Psoas muscle (tissue), 8 donors: ENCODE measurements around the gene FTCD. TPM values are rescaled to one million over a fixed set of nuclear protein-coding genes. Genes with fewer than 3 reads are reported as not detected.

ENCODE experiments used
- ATAC-seq, 4 donors: fragments of 200-7000 bp; cut with Tn5 transposase; one replicate each; pipeline ENCODE4 v1.9.1; 2020; ENCODE audit warnings: moderate library complexity in 3 of 4, mild to moderate bottlenecking in 2 of 4
- DNase-seq, 2 donors: peaks; one replicate each; pipeline ENCODE4 v3.0.0-alpha.2; 2020
- H3K27ac ChIP-seq: fragments of 200-600 bp; one replicate; pipeline ENCODE4 v1.8.0; 2022
- H3K27me3 ChIP-seq, 3 donors: fragments of 200-600 bp in 1 of 3; one replicate each; pipeline versions ENCODE4 v1.6.1 to v1.8.0; 2013 to 2022; ENCODE audit warnings: low read length in 2 of 3, mild to moderate bottlenecking in 2 of 3, moderate library complexity in 1 of 3; ENCODE audit not compliant: insufficient read depth in 3 of 3
- H3K36me3 ChIP-seq, 2 donors: fragments of 200-600 bp in 1 of 2; one replicate each; pipeline versions ENCODE4 v1.6.1 to v1.8.0; 2013 to 2022; ENCODE audit warnings: low read depth in 1 of 2, mild to moderate bottlenecking in 1 of 2, moderate library complexity in 1 of 2; ENCODE audit not compliant: insufficient read depth in 1 of 2
- H3K4me1 ChIP-seq: fragments of 200-600 bp; one replicate; pipeline ENCODE4 v1.8.0; 2022
- H3K4me3 ChIP-seq: fragments of 200-600 bp; one replicate; pipeline ENCODE4 v1.8.0; 2022; ENCODE audit warnings: mild to moderate bottlenecking
- H3K9me3 ChIP-seq: fragments of 200-600 bp; one replicate; pipeline ENCODE4 v1.8.0; 2022
- WGBS, 3 donors: extraction: QIAGEN DNeasy Blood & Tissue Kit; methylation state at CpG; one replicate each; pipeline versions ENCODE4 v1.1.6 to v1.1.7; 2013; 5-methylcytosine and 5-hydroxymethylcytosine counted together
- intact Hi-C, 2 donors: fragments of 100-400 bp; cut with DNase I; formaldehyde crosslinking; loops; one replicate each; pipeline versions ENCODE4 v1.11.0 to v1.14.2; 2022
- polyA plus RNA-seq, 3 donors: library from polyadenylated mRNA; stranded (reverse); fragments of 200-250 nt; gene quantifications; one replicate each; pipeline ENCODE4 v1.2.3, GENCODE V29; 2013
- total RNA-seq, 4 donors: library from RNA; stranded (reverse); fragmentation: NEBNext Ultra II Directional in 2 of 4; extraction: Animal tissue kit (Norgen Biotek cat#: 25700) in 2 of 4; gene quantifications; one replicate each; pipeline versions ENCODE4 v1.2.1 to v1.2.4, GENCODE V29; 2021 to 2023
- TF ChIP-seq, protein P1 (sequence below): fragments of 200-600 bp; IDR thresholded peaks from one replicate; pipeline ENCODE4 v1.8.0; 2022; ENCODE audit warnings: antibody characterized with exemption
- donor health status: healthy with polysubstance abuse.
- donor health status: DM: no; HTN: no; CAD: no; lungs with moderate emphysema.
- donor health status: Bipolar disorder and iron deficiency.
- donor health status: healthy.
- donor health status: DM: yes; HTN: yes; CAD: no.
- donor health status: DM: no; HTN: no; CAD: no.
- donor health status: DM: no; HTN: no; CAD: no.
- donor health status: DM: yes; HTN: yes; CAD: no.

The FTCD gene
- total and polyA plus RNA-seq, 7 donors, result 0.03 to 2.0 (median 0.13) TPM; not detected in 3

DNA sequence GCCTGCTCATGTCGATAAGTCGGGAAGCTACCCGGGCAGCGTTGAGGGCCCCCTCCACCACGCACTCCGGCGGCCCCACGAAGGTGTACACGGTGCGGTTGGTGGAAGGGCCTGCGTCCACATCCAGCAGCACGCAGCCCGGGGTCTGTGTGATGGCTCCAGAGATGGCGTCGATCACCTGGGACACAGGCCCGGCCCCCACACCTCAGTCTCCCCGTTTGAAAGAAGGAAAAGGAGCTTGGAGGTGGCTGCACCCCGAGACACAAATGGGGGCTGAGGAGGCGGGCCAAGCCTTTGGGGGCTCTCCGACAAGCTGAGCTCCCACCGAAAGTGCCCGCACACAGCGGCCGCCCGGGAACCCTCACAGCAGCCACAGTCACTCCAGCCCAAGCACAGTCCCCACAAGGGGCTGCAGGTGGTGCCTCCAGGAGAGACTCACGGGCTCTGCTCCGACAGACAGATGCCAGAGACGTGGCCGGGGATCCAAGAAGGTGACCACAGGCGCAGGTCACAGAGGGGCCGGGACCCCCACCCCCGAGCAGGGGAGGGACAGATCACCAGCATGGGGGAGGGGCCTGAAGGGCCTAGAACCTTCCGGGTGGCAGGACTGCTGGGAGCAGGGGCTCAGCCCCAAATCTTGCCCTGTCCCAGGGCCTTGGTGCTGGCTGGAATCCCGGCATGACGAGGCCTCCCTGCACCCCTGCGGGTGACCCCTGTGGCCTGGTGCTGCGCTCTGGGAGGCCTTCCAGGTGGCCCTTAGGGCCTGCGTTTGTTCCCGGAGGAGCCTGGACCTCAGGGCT is 1.0 kb downstream of the FTCD start:
- no peak overlapping the region for H3K4me3 ChIP-seq

GRCh38 chr21:46153247-46154154 is 1.9 kb downstream of the FTCD start:
- TF ChIP-seq, protein P1, sequence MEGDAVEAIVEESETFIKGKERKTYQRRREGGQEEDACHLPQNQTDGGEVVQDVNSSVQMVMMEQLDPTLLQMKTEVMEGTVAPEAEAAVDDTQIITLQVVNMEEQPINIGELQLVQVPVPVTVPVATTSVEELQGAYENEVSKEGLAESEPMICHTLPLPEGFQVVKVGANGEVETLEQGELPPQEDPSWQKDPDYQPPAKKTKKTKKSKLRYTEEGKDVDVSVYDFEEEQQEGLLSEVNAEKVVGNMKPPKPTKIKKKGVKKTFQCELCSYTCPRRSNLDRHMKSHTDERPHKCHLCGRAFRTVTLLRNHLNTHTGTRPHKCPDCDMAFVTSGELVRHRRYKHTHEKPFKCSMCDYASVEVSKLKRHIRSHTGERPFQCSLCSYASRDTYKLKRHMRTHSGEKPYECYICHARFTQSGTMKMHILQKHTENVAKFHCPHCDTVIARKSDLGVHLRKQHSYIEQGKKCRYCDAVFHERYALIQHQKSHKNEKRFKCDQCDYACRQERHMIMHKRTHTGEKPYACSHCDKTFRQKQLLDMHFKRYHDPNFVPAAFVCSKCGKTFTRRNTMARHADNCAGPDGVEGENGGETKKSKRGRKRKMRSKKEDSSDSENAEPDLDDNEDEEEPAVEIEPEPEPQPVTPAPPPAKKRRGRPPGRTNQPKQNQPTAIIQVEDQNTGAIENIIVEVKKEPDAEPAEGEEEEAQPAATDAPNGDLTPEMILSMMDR, result peak; percentile 44
- Histone ChIP-seq H3K36me3 (no peaks in the 10 kb centered on the region), H3K27ac (no peak overlapping the region), H3K4me3 (peak overlapping the region; percentile 38), H3K27me3 (peaks cover 0 to 3% (median 0%) of the 10 kb centered on the region in 3 donors), H3K4me1 (no peaks in the 10 kb centered on the region), H3K9me3 (no peaks in the 10 kb centered on the region)
- DNase-seq, result peak; percentile 63 to 69
- intact Hi-C loops, result no loop called here
- peak; percentile 63 to 87 (median 76) for ATAC-seq
- 25 to 39% (median 35%) methylated on average over 30 to 33 of the region's 33 CpGs for WGBS, 3 donors

More for the DNA sequence above, 1.0 kb downstream of the FTCD start:
- intact Hi-C loops, result no loop called here
- no peaks in the 10 kb centered on the region for H3K36me3 ChIP-seq
- 90 to 91% (median 91%) methylated on average over 34 to 39 of the region's 39 CpGs for WGBS, 3 donors
- DNase-seq (peak; percentile 11 to 44), ATAC-seq (no peak)
- TF ChIP-seq, protein P1, result no peak
- no peak overlapping the region for H3K27ac ChIP-seq
- peaks cover 0 to 3% (median 0%) of the 10 kb centered on the region in 3 donors for H3K27me3 ChIP-seq
- H3K4me1 ChIP-seq, result no peaks in the 10 kb centered on the region
- H3K9me3 ChIP-seq, result no peaks in the 10 kb centered on the region

GRCh38 chr21:46152927-46153246 is 2.5 kb downstream of the FTCD start:
- Histone ChIP-seq H3K36me3 (no peaks in the 10 kb centered on the region), H3K27me3 (peaks cover 0 to 3% (median 0%) of the 10 kb centered on the region in 3 donors), H3K9me3 (no peaks in the 10 kb centered on the region), H3K4me3 (peak overlapping the region; percentile 38), H3K27ac (no peak overlapping the region), H3K4me1 (no peaks in the 10 kb centered on the region)
- WGBS, 3 donors, result 26 to 28% (median 28%) methylated on average over 9 to 18 of the region's 18 CpGs
- peak; percentile 16 to 53 for DNase-seq
- intact Hi-C loops, result no loop called here
- TF ChIP-seq, protein P1, result no peak
- peak; percentile 20 to 35 (median 30) for ATAC-seq

DNA sequence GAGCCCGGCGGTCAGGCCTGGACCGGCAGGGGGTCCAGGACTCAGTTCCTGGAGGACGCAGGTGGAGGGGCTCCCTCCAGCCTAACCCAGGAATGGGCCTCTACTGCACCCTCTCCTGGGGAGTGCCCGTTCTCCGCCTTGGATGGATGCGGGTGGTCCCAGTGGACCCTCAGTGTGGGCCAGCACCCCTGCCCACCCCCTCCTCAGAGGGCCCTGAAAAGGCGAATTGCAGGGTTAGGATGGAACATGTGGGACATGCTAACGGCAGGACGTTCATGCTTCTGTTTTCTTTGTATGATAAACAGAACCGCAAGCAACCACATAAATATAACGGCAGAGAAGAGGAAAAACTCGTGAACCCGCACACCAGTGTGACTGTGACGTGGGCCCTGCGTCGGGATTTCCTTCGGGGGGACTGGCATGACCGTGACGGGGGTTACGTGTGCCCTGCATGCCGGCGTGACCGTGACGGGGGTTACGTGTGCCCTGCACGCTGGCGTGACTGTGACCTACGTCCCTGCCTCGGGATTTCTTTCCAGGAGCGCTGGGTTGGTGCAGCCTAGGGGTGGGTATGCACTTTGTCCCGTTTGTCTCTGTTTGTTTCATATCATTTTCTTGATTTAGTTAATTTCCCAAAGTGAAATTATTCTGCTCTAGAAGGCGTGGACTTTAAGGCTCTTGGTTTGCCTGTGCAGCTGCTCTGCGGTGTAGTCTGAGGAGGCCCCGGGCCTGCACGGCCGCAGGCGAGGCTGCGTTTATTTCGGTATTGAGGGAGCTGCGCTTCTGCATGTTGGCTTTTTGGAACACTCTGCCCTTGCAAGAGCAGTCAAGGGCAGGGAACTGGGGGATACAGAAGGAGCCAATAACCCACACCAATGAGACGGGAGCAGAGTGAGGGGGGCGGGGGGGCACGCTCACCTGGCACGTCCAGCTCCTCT is 3.1 kb downstream of the FTCD start:
- H3K27me3 ChIP-seq, result peaks cover 0 to 3% (median 0%) of the 10 kb centered on the region in 3 donors
- TF ChIP-seq, protein P1, result no peak
- H3K9me3 ChIP-seq, result no peaks in the 10 kb centered on the region
- no peaks in the 10 kb centered on the region for H3K4me1 ChIP-seq
- intact Hi-C loops, result no loop called here
- DNase-seq (peak in 1 of 2 donors; percentile 17), ATAC-seq (no peak)
- WGBS, 3 donors, result 72 to 84% (median 75%) methylated on average over 45 of the region's 45 CpGs
- H3K27ac ChIP-seq, result no peak overlapping the region
- H3K36me3 ChIP-seq, result no peaks in the 10 kb centered on the region
- H3K4me3 ChIP-seq, result peak overlapping the region; percentile 38
